GM18867 (cell line): ENCODE results near the gene LRRC25.

Experiments used
- ATAC-seq: cut with Tn5 transposase; IDR thresholded peaks from one replicate; pipeline ENCODE4 v1.9.1; 2021; ENCODE audit warnings: mild to moderate bottlenecking, moderate library complexity; ENCODE audit not compliant: unreplicated experiment

Gene LRRC25

DNA sequence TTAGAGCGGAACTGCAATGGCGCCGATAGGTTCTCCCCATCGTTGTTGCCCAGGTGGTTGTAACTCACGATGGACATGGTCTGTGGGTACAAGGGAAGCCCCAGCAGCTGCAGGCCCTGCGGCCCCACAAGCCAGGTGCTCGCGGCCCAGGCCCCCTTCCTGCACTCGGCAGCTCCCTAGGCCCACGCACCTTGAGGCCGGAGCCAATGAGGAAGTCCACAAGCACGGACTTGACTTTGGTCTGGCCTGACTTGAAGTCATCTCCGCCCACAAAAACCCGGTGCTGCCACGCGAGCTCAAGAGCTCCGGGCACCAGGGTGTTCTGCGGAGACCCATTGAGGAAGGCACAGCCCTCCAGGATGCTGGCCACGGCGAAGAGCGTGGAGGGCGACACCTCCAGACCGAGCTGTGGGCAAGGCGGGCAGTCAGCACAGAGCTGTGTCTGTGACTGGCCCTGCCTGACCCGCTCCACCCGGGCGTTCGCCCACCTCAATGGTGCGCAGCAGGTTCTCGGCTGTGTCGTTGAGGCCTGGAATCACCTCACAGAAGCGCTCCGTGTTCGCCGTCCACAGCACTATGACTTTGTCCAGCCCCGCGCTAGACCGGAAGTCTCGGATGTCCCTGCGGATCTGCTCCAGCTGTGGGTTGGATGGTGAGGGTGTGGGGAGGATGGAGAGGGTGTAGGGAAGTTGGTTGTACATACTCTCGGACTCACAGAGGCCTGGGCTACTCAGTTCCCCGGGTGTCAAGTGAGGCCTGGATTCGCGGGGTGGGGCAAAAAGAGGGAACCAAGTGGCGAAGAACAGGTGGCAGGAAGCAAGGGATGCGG, 38.6 kb upstream of the LRRC25 start:
- no peak for ATAC-seq

DNA sequence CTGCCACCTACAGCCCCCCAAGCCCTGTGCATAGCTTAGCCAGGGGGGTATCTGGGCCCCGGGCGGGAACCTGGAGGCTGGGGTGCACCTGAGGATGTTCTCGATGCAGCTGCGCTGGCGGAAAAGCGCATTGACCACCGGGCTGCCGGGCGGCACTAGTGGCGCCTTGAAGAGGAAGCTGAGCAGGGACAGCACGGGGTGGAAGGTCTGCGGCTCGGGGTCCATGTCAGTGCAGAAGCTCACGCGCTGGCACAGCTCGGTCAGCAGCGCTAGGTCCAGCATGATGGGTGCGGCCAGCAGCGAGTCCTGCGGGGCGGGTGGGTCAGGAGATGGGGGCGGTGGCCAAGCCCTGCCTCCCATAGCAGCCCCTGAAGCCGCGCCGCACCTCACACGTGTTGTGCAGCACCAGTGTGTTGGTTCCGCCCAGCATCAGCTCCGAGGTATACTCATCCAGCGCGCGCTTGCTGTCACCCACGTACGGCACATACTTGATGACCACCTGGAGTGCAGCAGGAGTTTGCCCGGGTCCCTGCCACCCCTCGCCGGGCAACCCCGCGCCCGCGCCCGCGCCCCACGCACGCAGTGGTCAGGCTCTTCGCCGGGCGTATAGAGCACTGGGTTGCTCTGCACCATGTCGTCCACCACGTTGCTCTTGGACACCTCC, 37.9 kb upstream of the LRRC25 start:
- no peak for ATAC-seq

DNA sequence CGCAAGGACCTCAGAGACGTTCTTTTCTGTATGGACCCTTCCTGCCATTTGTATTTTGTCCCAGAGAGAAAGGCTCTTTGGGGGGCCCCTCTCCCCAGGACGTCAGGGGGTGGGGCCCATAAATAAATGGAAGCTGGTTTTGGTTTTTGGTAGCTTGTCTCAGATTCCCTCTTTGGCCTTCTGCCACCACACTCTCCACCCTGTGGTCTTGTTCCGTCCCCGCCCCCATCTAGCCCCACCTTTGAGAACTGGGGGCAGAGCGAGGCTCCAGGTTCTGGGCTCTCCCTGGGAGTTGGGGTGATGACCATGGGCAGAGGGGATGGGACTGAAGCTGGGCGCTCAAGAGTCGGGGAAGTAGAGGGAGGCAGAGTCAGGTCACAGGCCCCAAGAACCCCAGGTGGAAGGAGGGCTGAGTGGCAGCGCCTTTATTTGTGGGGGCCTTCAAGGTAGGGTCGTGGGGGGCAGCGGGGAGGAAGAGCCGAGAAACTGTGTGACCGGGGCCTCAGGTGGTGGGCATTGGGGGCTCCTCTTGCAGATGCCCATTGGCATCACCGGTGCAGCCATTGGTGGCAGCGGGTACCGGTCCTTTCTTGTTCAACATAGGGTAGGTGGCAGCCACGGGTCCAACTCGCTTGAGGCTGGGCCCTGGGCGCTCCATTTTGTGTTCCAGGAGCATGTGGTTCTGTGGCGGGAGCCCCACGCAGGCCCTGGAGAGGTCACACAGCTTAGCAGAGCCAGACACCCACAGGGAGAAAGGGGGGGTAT, 37.2 kb upstream of the LRRC25 start:
- no peak for ATAC-seq

DNA sequence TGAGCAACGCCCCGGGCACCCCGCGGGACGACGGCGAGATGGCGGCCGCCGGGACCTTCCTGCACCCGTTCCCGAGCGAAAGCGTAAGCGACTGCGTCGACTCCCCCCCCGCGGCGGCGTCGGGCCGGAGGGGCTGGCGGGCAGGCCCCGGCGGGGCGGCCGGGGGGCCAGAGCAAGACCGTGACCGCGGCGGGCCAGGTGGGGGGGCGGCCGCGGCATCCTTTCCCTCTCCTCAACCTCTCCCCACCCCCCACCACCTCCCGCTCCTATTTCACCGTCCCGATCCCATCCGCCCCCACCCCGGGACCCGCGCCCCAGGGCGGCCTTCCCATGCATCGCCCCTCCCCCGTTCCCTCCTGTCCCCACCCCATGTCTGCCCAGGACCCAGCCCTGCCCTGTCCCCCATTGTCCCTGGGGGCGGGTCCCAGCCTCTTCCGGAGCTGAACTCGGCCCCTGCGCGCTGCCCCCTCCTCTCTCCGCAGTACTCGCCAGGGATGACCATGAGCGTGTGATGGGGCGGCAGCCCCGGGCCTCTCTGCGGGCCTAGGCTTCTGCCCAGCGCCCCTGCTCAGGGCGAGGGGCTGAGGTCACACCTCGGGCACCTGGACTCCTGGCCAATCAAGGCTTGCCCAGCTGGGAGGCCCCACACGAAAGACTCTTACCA, 36.4 kb upstream of the LRRC25 start:
- ATAC-seq, result no peak

DNA sequence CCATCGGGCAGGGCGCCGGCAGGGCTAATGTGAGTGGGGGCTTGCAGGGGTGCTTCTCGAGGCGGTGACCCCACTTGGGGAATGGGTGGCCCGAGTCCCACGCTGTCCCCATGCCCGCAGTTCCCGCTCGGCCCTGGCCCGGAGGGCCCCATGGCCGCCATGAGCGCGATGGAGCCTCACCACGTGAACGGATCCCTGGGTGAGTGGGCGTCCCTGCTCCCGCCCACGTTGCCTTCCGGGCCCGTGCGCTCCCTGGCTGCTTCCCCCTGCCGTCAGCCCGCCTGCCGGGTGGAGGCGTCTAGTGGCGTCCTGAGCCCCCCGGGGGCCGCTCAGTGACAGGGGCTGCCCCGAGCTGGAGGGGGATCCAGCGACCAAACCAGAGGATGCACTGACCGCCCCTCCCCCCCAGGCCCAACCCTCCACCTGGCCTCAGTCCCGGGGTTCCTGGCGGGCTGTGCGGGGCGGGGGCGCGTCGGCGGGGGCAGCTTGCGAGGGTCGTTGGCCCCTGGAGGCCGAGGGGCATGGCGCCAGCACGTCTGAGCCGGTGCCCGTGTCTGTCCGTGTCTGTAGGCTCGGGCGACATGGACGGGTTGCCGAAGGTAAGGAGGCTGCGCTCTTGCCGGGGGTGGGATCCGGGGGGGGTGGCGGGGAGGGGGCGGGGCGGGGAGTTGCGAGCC, 35.7 kb upstream of the LRRC25 start:
- no peak for ATAC-seq

DNA sequence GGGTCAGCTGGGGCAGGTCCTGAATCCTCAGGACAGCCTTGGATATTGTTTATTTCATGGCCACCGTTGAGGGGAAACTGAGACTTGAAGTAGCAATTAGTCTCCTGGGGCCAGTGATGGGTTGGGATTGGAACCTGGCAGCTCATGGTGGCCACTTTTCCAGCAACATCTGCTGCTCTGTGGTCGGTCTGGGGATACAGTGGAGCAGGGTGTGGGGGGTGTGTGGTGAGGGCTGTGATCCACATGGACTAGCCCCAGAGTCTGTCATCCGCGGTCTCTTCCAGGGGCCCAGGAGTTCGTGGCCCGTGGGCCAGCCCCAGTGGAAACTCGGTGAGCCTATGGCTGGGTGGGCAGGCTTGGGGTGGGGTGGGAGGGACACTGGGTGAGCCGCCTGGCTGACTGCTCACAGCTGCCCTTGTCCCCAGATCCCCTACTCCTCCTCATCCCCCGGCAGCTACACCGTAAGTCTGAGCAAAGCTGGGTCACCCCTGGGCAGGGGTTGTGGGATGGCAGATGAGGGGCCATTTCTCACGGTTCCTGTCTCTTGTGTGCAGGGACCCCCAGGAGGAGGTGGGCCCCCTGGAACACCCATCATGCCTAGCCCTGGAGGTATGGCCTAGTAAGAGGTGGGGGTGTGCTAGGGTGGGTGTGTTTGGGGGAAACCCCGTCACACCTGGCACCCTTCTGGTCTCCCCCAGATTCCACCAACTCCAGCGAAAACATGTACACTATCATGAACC, 35.0 kb upstream of the LRRC25 start:
- ATAC-seq, result no peak

DNA sequence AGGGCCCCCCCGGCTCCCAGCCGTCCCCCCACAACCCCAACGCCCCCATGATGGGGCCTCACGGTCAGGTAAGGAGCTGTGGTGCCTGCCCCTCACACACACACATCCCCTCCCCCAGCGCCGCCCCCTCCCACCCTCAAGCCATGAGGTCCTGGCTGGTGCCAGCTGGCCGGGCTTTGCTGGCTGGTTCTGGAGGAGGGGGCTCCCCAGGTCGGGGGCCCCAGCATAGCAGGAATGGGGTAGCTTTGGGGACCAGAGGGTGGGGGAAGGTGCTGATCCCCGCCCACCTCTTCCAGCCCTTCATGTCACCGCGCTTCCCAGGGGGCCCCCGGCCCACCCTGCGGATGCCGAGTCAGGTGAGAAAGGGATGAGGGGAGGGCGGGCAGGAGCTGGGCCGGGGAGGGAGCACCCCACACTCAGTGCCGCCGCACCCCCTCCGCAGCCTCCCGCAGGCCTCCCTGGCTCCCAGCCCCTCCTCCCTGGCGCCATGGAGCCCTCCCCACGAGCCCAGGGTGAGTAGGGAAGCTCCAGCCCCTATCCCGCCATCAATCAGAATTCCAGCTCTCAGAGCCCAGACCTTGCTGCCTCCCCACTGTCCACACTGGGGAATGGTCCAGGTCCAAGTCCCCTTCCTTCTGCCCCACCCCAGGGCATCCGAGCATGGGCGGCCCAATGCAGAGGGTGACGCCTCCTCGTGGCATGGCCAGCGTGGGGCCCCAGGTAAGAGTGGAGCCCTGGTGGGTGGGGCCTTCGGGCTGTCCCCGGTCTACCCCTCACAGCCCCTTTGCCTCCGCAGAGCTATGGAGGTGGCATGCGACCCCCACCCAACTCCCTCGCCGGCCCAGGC, 34.2 kb upstream of the LRRC25 start:
- ATAC-seq, result no peak

DNA sequence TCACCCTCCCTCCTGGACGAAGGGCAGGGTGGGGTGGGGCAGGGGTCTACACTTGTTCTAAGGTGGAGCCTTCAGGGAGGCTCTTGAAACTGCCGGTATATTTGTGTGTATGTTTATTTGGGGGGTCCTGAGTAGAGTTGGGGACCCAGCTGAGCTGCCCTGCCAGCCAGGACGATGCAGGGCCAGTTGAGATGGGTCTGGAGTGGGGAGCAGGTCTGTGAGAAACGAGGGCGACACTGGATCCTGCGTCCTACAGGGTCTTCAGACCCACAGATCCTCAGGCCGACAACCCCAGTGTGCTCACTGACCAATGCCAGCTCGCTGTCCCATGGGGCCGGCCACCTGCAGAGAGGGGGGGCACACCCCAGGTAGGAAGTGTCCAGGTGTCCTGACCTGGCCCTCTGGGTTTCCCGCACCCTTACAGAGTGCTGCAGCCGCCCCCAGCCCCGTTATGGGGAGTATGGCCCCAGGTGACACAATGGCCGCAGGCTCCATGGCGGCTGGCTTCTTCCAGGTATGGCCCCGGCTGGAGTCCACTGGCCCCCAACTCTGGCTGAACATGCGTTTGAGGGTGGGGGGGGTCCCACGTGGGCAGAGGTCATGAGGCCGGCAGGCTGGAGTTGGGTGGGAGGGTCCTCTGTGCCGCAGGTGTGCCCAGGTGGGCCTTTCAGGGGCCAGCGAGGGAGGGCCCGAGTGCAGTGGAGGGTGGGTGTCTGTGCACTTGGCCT, 33.2 kb upstream of the LRRC25 start:
- no peak for ATAC-seq

DNA sequence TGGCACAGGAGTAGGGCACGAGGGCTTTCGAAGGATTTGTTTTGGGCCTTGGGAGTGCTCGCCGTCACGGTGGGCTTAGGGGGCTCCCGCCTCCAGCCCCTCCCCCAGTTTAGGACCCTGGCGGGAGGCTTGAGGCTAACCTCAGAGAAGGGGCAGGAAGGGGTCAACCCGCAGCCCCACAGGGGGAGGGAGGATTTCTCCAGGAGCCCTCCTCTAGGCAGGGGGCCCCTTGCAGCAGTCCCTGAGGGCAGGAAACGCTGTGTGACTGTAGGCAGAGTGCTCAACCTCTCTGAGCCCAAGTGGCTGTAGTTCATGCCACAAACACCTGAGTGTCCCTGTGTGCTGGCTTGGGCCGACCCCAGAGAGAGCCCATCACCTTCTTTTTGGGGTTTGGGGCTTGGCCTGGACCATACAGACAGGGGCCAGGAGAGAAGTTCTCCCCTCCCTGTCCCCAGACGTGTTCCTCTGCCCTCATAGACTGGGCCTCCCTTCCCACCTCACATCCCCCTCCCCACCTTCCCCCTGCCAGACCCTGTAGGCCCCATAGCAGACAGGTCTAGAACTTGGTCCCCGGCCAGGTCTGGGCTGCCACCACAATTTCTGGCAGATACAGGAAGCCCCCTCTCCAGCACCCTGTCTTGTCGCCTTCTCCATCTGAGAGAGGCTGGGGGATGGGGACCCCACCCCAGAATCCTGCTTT, 32.4 kb upstream of the LRRC25 start:
- ATAC-seq, result no peak

DNA sequence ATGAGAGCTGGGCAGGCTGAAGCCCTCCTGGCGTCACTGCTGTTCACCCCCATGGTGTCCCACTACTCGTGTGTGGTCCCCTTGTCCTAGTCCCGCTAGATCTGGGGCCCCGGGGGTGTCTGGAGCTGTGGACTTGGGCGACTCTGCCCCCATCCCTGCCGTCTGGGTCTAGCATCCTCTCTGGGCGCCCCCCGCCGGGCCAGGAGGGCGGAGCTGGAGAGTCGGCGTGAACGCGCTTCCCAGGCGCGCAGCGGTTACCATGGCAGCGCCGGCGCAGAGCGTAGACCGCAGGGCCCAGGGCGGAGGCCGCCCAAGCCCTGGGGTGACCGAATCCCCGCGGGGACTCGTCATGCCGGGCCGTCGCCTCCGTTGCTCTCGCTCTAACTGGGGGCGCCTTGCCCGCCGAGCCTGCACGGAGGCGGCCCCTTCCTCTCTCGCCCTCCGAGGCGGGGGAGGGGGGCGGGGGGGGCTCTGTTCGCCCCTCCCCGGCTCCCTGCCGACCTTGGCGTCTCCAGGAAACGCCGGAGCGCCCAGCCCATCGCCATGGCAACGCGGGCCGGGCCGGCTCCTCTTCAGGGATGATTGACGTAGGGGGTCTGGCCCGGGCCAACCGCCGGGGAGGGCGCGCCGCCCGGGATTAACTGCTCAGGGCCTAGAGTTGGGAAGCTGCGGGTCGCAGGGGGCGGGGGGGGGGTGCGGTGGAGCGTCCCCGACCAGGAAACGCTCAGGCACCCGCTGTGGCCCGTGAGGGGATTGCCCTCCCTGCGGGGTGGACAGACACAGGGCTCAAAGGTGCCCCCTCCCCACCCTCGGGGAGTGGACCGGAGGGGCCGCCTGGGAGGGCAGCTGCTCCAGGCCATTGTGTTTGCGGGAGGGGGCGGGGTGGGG, 31.6 kb upstream of the LRRC25 start:
- ATAC-seq, result peak; percentile 60

DNA sequence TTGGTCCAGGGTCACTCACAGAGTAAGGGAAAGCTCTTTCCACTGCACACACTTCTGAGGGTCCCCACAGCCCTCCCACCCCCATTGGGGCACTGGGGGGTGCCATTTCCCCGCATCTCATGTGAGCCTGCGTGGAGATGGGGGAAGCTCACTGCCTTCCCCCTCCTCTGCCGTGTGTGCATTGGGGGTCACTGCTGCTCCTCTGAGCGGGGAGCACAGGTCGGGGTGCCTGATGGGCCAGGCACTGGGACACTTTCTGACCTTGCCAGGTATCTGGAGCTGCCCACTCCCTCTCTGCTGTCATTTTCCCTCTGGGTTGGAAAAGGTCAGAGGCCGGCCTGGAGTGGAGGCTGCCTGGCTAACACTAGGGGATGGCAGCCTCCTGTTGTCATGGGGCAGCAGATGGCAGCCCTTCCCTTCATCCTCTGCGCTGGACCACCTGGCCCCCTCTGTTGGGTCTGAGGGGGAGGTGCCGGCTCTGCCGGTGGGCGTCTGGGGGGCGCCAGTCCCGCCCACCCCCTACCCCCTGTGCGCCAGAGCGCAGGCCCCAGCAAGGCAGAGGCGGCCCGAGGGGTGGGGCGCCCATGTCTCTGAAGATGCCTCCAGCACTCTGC, 30.9 kb upstream of the LRRC25 start:
- no peak for ATAC-seq

DNA sequence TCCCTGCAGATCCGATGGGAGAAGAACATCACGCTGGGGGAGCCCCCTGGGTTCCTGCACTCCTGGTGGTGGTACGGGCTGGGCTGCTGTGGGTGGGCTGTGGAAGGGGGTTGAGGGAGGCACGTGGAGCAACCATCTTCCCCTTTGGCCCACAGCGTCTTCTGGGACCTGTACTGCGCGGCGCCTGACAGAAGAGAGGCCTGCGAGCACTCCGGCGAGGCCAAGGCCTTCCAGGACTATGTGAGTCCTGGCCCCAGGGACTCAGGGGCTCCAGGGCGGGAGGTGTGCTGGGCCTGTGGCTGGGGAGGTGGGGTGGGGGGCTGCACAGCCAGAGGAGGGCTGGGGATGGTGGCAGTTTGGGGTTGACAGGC, 30.3 kb upstream of the LRRC25 start:
- no peak for ATAC-seq

DNA sequence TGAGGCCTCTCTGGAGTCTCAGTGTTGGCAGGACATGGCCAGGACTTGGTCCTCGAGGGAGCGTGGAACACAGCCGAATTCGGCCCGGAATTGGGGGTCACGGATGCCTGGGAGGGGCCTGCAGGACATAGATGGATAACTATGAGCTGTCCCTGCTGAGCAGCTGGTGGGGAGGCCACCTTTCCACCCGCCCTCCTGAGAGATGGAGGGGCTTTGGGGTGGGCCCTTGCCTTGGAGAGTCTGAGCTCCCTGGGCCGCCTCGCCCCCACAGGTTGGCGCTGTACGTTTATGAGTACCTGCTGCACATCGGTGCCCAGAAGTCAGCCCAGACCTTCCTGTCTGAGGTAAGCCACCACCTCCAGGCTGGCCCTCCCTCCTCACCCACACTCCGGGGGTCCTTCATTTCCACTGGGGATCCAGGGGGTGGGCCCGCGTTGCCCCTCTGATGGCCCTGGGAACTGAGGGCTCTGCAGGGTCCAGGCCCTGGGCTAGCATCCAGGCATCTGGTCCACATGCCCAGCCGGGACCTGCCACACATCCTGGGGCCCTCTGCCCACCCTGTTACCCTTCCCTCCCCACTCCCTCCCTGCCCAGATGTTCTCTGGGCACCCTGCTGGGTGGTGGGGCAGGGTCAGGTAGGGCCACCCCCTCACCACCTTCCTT, 29.8 kb upstream of the LRRC25 start:
- ATAC-seq, result no peak

DNA sequence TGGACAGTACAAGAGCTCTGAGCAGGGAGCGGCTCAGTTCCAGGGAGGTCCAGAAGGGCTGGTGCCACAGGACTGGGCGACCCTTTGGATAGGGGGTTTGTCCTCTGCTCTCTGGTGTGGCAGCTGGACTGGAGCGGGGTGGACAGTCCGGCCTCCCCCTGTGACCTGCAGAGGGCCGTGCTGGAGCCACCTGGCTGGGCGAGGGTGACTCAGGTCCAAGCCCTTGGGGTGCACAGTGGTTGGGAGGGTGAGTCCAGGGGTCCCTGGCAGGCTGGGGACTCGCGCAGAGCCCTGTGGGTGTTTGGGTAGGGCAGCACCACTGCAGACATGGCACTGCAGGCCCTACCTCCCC, 29.0 kb upstream of the LRRC25 start:
- no peak for ATAC-seq

DNA sequence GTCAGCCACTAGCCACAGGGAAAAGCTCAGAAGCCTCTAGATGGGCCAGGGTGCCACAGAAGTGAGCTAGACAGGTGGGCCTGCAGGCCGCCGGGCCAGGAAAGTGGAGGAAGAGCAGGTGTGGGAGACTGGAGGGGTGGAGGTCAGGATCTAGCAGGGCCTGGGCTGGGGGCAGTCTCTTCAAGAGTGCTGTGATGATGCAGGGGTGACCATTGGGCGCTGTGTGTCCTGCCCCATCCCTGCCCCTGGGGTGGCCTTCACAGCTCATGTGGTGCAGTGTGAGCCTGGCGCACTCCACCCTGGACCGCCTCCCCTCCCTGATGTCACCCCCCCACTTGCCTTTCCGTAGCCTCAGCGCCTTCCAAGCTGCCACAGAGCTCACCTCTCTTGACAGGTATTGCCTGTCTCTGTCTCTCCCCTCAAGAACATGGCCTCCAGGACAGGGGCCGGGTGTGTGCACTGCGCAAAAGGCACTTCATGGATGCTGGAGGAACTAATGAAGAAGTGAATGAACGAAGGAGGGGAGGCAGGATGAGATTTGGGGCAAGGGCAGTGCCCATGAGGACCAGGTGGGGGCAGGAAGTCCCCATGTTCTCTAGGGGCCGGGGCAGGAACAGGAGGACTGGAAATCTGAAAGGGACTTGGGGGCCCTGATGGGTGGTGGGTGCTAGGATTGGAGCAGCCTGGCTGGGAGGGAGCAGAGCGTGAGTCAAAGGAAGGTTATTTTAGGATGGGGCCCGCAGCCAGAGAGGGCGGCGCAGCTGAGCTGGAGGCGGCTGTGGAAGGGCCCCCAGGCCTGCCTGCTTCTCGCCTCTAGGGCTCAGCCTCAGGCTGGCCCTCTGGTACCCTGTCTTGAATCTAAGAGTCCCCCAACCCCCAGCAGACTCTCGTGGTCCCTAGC, 28.3 kb upstream of the LRRC25 start:
- ATAC-seq, result no peak
